H1 (cell line): ENCODE results near the gene ARFGEF3.

Experiments used
- CHD2 ChIP-seq: IDR thresholded peaks from 2 replicates; pipeline ENCODE4 v1.6.1; 2012; ENCODE audit warnings: low read length, improper control_type of control experiment
- CTCF ChIP-seq, 3 experiments: IDR thresholded peaks; 1 replicate in 2 of 3; 2 replicates in 1 of 3; pipeline versions ENCODE4 v1.5.1 to v1.6.1; 2011; ENCODE audit warnings: low read length in 3 of 3, mild to moderate bottlenecking in 3 of 3, inconsistent platforms in 2 of 3, low read depth in 1 of 3, moderate library complexity in 1 of 3; ENCODE audit not compliant: insufficient read depth in 1 of 3; ENCODE audit errors: control extremely low read depth in 1 of 3
- HDAC6 ChIP-seq: IDR thresholded peaks from one replicate; pipeline ENCODE4 v1.7.1; 2012; ENCODE audit warnings: low read depth, mild to moderate bottlenecking, inconsistent platforms, low read length, moderate library complexity
- JUND ChIP-seq: IDR thresholded peaks from 2 replicates; pipeline ENCODE4 v1.6.1; 2011; ENCODE audit warnings: mild to moderate bottlenecking, improper control_type of control experiment, low read length
- MAX ChIP-seq: IDR thresholded peaks from 2 replicates; pipeline ENCODE4 v1.6.1; 2012; ENCODE audit warnings: inconsistent platforms
- NANOG ChIP-seq: IDR thresholded peaks from 2 replicates; pipeline ENCODE4 v1.6.1; 2011; ENCODE audit warnings: low read length, low read depth, mild to moderate bottlenecking, inconsistent platforms; ENCODE audit not compliant: insufficient read depth, poor library complexity, severe bottlenecking
- POLR2A ChIP-seq, 2 experiments: IDR thresholded peaks; 1 replicate in 1 of 2; 2 replicates in 1 of 2; pipeline ENCODE4 v1.6.1; 2011; ENCODE audit warnings: low read depth in 2 of 2, low read length in 2 of 2, mild to moderate bottlenecking in 2 of 2; ENCODE audit errors: control extremely low read depth in 1 of 2
- SIN3A ChIP-seq, 2 experiments: IDR thresholded peaks in 1 of 2; conservative IDR thresholded peaks in 1 of 2; 2 replicates each; pipeline ENCODE4 v1.6.1; 2011 to 2012; ENCODE audit warnings: low read length in 2 of 2, improper control_type of control experiment in 1 of 2, low read depth in 1 of 2, mild to moderate bottlenecking in 1 of 2
- SIX5 ChIP-seq: IDR thresholded peaks from 2 replicates; pipeline ENCODE4 v1.6.1; 2011; ENCODE audit warnings: mild to moderate bottlenecking, low read depth, low read length
- TCF12 ChIP-seq: IDR thresholded peaks from 2 replicates; pipeline ENCODE4 v1.6.1; 2011; ENCODE audit warnings: low read depth, mild to moderate bottlenecking, low read length

GRCh38 chr6:138197570-138197969 is 35.8 kb downstream of the ARFGEF3 start:
- TF ChIP-seq HDAC6 (no peak), SIN3A (conservative IDR thresholded peaks at IDR 0.05 in 1 of 2, IDR thresholded peaks at IDR 0.05 in 1 of 2; ENCODE audit: low read depth in 1 of 2, low read length in 2 of 2) (no peak), POLR2A (IDR thresholded peaks at IDR 0.05; ENCODE audit: control extremely low read depth in 1 of 2, low read depth in 2 of 2, low read length in 2 of 2) (no peak), TCF12 (no peak), JUND (no peak), CHD2 (no peak), MAX (no peak), SIX5 (no peak), CTCF (IDR thresholded peaks at IDR 0.05; ENCODE audit: control extremely low read depth in 1 of 3, insufficient read depth in 1 of 3, low read depth in 1 of 3, low read length in 3 of 3) (no peak), NANOG (no peak)
